Germinal center (tissue), 1 donor: ENCODE results near the gene AP4E1.
"Not testable (repeated sequence)": the region's sequence is repeated elsewhere in the genome, so short reads cannot be mapped to it uniquely, and the experiment has no call there.

Source experiments
- DNase-seq: peaks from one replicate; pipeline ENCODE4 v3.0.0; 2012; ENCODE audit warnings: mixed read lengths, low spot score

Gene AP4E1

GRCh38 chr15:50950745-50951144, 42.3 kb downstream of the AP4E1 start:
- DNase-seq: not testable (repeated sequence)

GRCh38 chr15:50953302-50953701, 44.8 kb downstream of the AP4E1 start:
- DNase-seq: no peak

GRCh38 chr15:50954837-50955236, 46.4 kb downstream of the AP4E1 start:
- not testable (repeated sequence) for DNase-seq

- DNase-seq: no peak
These were observed 51.2 kb downstream of the AP4E1 start for GRCh38 chr15:50959717-50960116.

GRCh38 chr15:50964075-50964474, 55.6 kb downstream of the AP4E1 start:
- DNase-seq: no peak

- DNase-seq: no peak
These were observed 59.9 kb downstream of the AP4E1 start for GRCh38 chr15:50968353-50968752.

GRCh38 chr15:50970524-50970923, 62.0 kb downstream of the AP4E1 start:
- no peak for DNase-seq

- no peak for DNase-seq
These were observed 62.6 kb downstream of the AP4E1 start for GRCh38 chr15:50971115-50971514.

GRCh38 chr15:50971542-50971941, 63.1 kb downstream of the AP4E1 start:
- no peak for DNase-seq

- no peak for DNase-seq
These were observed 65.1 kb downstream of the AP4E1 start for GRCh38 chr15:50973605-50974004.

GRCh38 chr15:50977162-50977561, 68.7 kb downstream of the AP4E1 start:
- no peak for DNase-seq

- DNase-seq: no peak
These were observed 70.1 kb downstream of the AP4E1 start for GRCh38 chr15:50978580-50978979.

GRCh38 chr15:50979041-50979440, 70.6 kb downstream of the AP4E1 start:
- no peak for DNase-seq

- no peak for DNase-seq
These were observed 85.1 kb downstream of the AP4E1 start for GRCh38 chr15:50993598-50993997.

GRCh38 chr15:50996641-50997040, 88.2 kb downstream of the AP4E1 start:
- DNase-seq: no peak

GRCh38 chr15:50997371-50998051, 89.0 kb downstream of the AP4E1 start:
- DNase-seq: no peak

- no peak for DNase-seq
These were observed 95.6 kb downstream of the AP4E1 start for GRCh38 chr15:51004103-51004551.

GRCh38 chr15:51006336-51006985, 98.0 kb downstream of the AP4E1 start:
- no peak for DNase-seq

- no peak for DNase-seq
These were observed 98.7 kb downstream of the AP4E1 start for GRCh38 chr15:51007131-51007666.

- DNase-seq: no peak
These were observed 102.7 kb downstream of the AP4E1 start for GRCh38 chr15:51011212-51011611.

GRCh38 chr15:51016615-51017014, 108.1 kb downstream of the AP4E1 start:
- DNase-seq: no peak

- no peak for DNase-seq
These were observed 113.7 kb downstream of the AP4E1 start for GRCh38 chr15:51022206-51022605.

GRCh38 chr15:51023499-51023898, 115.0 kb downstream of the AP4E1 start:
- DNase-seq: no peak
